ENCODE data around the gene BMF.
"Not testable (repeated sequence)": the region's sequence is repeated elsewhere in the genome, so short reads cannot be mapped to it uniquely, and the experiment has no call there.

BMF gene

GRCh38 chr15:40121911-40122638, 13.4 kb upstream of the BMF start:
- H3K27ac ChIP-seq = no peak overlapping the region
- in situ Hi-C loops (cut with HindIII; ENCODE audit: low pct_ligation_motif_present, low sequenced_read_pairs) = no loop called here
- TF ChIP-seq CTCF (IDR thresholded peaks at IDR 0.05; ENCODE audit: low read depth, low read length, missing control alignments) = no peak

GRCh38 chr15:40118473-40118872, 9.8 kb upstream of the BMF start:
- TF ChIP-seq CTCF (IDR thresholded peaks at IDR 0.05; ENCODE audit: low read depth, low read length, missing control alignments) = no peak
- H3K27me3 ChIP-seq (replicated peaks) = peaks cover 2% of the 10 kb centered on the region
- DNase-seq = no peak
- in situ Hi-C loops (cut with HindIII; ENCODE audit: low pct_ligation_motif_present, low sequenced_read_pairs) = no loop called here
- no peaks in the 10 kb centered on the region for H3K36me3 ChIP-seq (replicated peaks)
- H3K27ac ChIP-seq = no peak overlapping the region
- no peak overlapping the region for H3K4me3 ChIP-seq (ENCODE audit: low read depth, low read length)

More at GRCh38 chr15:40121911-40122638, 13.4 kb upstream of the BMF start:
- no peak for DNase-seq
- H3K36me3 ChIP-seq (replicated peaks) = no peaks in the 10 kb centered on the region
- no peak overlapping the region for H3K4me3 ChIP-seq (ENCODE audit: low read depth, low read length)
- H3K27me3 ChIP-seq (replicated peaks) = no peaks in the 10 kb centered on the region

GRCh38 chr15:40115670-40116093, 7.0 kb upstream of the BMF start:
- in situ Hi-C loops (cut with HindIII; ENCODE audit: low pct_ligation_motif_present, low sequenced_read_pairs) = no loop called here
- DNase-seq = no peak
- Histone ChIP-seq H3K4me3 (ENCODE audit: low read depth, low read length) (no peak overlapping the region), H3K27me3 (replicated peaks) (peaks cover 2% of the 10 kb centered on the region), H3K27ac (no peak overlapping the region), H3K36me3 (replicated peaks) (no peaks in the 10 kb centered on the region)
- TF ChIP-seq CTCF (IDR thresholded peaks at IDR 0.05; ENCODE audit: low read depth, low read length, missing control alignments) = no peak

GRCh38 chr15:40115106-40115505, 6.4 kb upstream of the BMF start:
- DNase-seq; H3K4me3 ChIP-seq (ENCODE audit: low read depth, low read length); H3K27me3 ChIP-seq (replicated peaks); in situ Hi-C loops (cut with HindIII; ENCODE audit: low pct_ligation_motif_present, low sequenced_read_pairs); H3K27ac ChIP-seq; H3K36me3 ChIP-seq (replicated peaks): not testable (repeated sequence)

- peaks cover 2% of the 10 kb centered on the region for H3K27me3 ChIP-seq (replicated peaks)
- no peak overlapping the region for H3K4me3 ChIP-seq (ENCODE audit: low read depth, low read length)
- H3K27ac ChIP-seq = no peak overlapping the region
- in situ Hi-C loops (cut with HindIII; ENCODE audit: low pct_ligation_motif_present, low sequenced_read_pairs) = no loop called here
- no peak for DNase-seq
- no peaks in the 10 kb centered on the region for H3K36me3 ChIP-seq (replicated peaks)
- no peak for TF ChIP-seq CTCF (IDR thresholded peaks at IDR 0.05; ENCODE audit: low read depth, low read length, missing control alignments)
Measured at GRCh38 chr15:40114218-40114617, 5.5 kb upstream of the BMF start.

GRCh38 chr15:40112789-40113188, 4.1 kb upstream of the BMF start:
- peaks cover 2% of the 10 kb centered on the region for H3K27me3 ChIP-seq (replicated peaks)
- H3K27ac ChIP-seq = no peak overlapping the region
- no peak for TF ChIP-seq CTCF (IDR thresholded peaks at IDR 0.05; ENCODE audit: low read depth, low read length, missing control alignments)
- in situ Hi-C loops (cut with HindIII; ENCODE audit: low pct_ligation_motif_present, low sequenced_read_pairs) = no loop called here
- no peaks in the 10 kb centered on the region for H3K36me3 ChIP-seq (replicated peaks)
- no peak overlapping the region for H3K4me3 ChIP-seq (ENCODE audit: low read depth, low read length)
- no peak for DNase-seq
